Epithelial cell of esophagus (primary cell): ENCODE data around the gene FAM170B.

Experiments
- DNase-seq: peaks from one replicate; pipeline ENCODE4 v3.0.0; 2010; ENCODE audit warnings: low read depth
- H3K4me3 ChIP-seq: 2 replicates; pipeline ENCODE4 v1.5.1; 2011; ENCODE audit warnings: mild to moderate bottlenecking, low read length, control low read depth
- CTCF ChIP-seq: IDR thresholded peaks from 2 replicates; pipeline ENCODE4 v1.5.1; 2011; ENCODE audit warnings: low read depth, mild to moderate bottlenecking, low read length, control low read depth, inconsistent platforms; ENCODE audit not compliant: insufficient read depth; ENCODE audit errors: missing control alignments

Gene FAM170B

GRCh38 chr10:49104323-49104722, 29.5 kb downstream of the FAM170B start:
- no peak overlapping the region for H3K4me3 ChIP-seq
- TF ChIP-seq CTCF, result no peak
- no peak for DNase-seq

GRCh38 chr10:49103761-49104160, 30.1 kb downstream of the FAM170B start:
- H3K4me3 ChIP-seq, result no peak overlapping the region
- DNase-seq, result no peak
- no peak for TF ChIP-seq CTCF

- no peak for DNase-seq
- TF ChIP-seq CTCF, result no peak
- no peak overlapping the region for H3K4me3 ChIP-seq
These were observed 34.8 kb downstream of the FAM170B start for GRCh38 chr10:49099046-49099445.

DNA sequence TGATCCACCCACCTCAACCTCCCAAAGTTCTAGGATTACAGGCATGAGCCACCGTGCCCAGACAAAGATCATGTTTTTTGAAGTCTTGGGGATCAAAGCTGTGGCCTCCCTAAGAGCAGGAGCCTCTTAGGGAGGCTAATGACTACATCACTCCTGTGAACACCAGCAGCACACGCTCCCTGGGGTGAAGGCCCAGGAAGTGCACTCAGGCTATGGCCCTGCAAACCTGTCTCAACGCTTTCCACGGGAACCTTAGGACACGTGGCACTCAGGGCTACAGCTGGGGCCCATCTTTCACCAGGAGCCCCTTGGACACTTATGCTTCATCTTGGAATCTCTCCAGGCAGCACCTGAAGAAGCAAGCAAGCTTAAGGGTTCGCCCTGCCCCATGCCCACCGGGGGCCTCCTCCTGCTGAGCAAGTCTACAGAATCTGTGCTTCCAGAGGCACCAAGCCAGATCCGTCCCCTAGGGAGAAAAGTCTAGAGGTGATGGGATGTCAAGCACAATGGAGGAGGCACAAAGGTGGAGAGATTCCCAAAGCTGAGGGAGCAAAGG, 36.9 kb downstream of the FAM170B start:
- no peak overlapping the region for H3K4me3 ChIP-seq
- no peak for DNase-seq
- TF ChIP-seq CTCF, result no peak

DNA sequence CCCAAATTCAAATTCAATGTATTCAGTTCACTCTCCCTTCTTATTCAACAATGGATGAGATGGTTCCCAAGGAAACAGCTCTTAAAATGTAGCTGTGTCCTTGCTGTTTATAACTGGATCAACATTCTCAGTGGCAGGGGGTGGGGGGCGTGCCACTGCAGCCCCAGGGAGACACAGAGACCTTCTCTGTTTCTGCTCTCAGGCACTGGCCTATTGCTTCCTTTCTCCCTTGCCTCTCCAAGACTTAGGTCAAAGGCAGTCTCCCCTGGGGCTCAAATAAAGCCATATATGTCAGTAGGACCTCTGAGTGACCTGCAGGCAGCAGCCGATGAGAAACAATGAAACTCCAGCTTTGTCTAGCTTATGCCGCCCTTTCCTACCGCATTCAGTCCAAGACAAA, 39.2 kb downstream of the FAM170B start:
- no peak overlapping the region for H3K4me3 ChIP-seq
- TF ChIP-seq CTCF, result no peak
- DNase-seq, result no peak

GRCh38 chr10:49093922-49094321, 39.9 kb downstream of the FAM170B start:
- no peak overlapping the region for H3K4me3 ChIP-seq
- no peak for DNase-seq
- TF ChIP-seq CTCF, result no peak

- no peak for TF ChIP-seq CTCF
- DNase-seq, result no peak
- H3K4me3 ChIP-seq, result no peak overlapping the region
These were observed 41.3 kb downstream of the FAM170B start for GRCh38 chr10:49092477-49092876.
